ENCODE measurements around the gene DDX10. TPM values are rescaled to one million over a fixed set of nuclear protein-coding genes. Genes with fewer than 3 reads are reported as not detected.
"Not testable (repeated sequence)": the region's sequence is repeated elsewhere in the genome, so short reads cannot be mapped to it uniquely, and the experiment has no call there.

DDX10 gene
- total RNA-seq, 1 donor from 2014 or later: 32.2 TPM

DNA sequence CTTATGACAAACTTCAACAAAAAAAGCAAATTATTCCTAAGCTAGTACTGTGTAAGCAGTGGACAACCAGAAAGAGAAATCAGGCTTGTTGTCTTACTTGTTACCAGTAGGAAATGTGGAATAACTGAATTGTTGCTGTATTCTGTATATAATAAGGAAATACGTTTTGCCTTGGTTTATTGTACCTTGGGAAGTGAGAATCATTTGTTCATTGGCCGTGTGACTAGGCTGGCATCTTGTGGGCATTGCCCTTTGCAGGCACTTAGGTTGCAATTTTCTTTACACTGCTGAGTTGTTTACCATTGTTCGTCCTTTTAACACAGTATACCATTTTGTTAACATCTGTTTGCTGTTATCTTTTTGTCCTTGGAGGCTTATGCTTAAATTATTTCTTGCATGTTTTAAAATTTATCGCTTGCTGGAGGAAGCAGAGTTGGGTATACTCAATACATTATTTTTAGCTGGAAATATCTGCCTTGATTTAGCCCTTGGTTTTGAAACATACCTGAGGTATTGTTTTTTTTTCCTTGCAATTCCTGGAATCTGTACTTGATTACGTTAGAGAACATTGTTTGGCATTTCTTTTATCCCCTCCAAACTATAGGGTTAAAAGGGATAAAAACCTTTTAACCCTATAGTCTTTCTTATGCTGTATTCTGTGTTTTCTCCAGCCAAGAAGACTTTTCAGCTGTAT is 109.3 kb downstream of the DDX10 start:
- no peak for TF ChIP-seq EZH2 (IDR thresholded peaks at IDR 0.05; ENCODE audit: insufficient read depth, low read length)
- TF ChIP-seq, protein P1, sequence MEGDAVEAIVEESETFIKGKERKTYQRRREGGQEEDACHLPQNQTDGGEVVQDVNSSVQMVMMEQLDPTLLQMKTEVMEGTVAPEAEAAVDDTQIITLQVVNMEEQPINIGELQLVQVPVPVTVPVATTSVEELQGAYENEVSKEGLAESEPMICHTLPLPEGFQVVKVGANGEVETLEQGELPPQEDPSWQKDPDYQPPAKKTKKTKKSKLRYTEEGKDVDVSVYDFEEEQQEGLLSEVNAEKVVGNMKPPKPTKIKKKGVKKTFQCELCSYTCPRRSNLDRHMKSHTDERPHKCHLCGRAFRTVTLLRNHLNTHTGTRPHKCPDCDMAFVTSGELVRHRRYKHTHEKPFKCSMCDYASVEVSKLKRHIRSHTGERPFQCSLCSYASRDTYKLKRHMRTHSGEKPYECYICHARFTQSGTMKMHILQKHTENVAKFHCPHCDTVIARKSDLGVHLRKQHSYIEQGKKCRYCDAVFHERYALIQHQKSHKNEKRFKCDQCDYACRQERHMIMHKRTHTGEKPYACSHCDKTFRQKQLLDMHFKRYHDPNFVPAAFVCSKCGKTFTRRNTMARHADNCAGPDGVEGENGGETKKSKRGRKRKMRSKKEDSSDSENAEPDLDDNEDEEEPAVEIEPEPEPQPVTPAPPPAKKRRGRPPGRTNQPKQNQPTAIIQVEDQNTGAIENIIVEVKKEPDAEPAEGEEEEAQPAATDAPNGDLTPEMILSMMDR (IDR thresholded peaks at IDR 0.05; ENCODE audit: insufficient read depth, low read depth, low read length): no peak
- Histone ChIP-seq H3K9me3 (ENCODE audit: insufficient read depth, low read depth, low read length) (no peaks in the 10 kb centered on the region), H3K4me2 (ENCODE audit: low read length) (no peak overlapping the region), H3K36me3 (ENCODE audit: insufficient read depth, low read length) (no peaks in the 10 kb centered on the region), H3K79me2 (ENCODE audit: insufficient read depth, low read length) (peaks cover 49% of the 10 kb centered on the region), H3K9ac (ENCODE audit: low read length) (no peak overlapping the region), H3K4me3 (ENCODE audit: insufficient read depth, low read depth, low read length) (no peak overlapping the region), H2AFZ (ENCODE audit: low read depth, low read length) (no peak overlapping the region), H3K4me1 (ENCODE audit: insufficient read depth, low read length) (no peaks in the 10 kb centered on the region), H4K20me1 (ENCODE audit: insufficient read depth, low read length) (peaks cover 10% of the 10 kb centered on the region), H3K27me3 (ENCODE audit: insufficient read depth, low read length) (no peaks in the 10 kb centered on the region), H3K27ac (ENCODE audit: low read depth, low read length) (no peak overlapping the region)
- no peak overlapping the region for H3K27ac Mint-ChIP-seq (ENCODE audit: unreplicated experiment)
- H3K9me3 Mint-ChIP-seq (ENCODE audit: unreplicated experiment): no peaks in the 10 kb centered on the region
- H3K4me3 Mint-ChIP-seq (ENCODE audit: unreplicated experiment): no peak overlapping the region
- no peaks in the 10 kb centered on the region for H3K27me3 Mint-ChIP-seq (ENCODE audit: low read depth, unreplicated experiment)
- DNase-seq (ENCODE audit: low read depth) (no peak), FAIRE-seq (no peak)
- peaks cover 14% of the 10 kb centered on the region for H3K4me1 Mint-ChIP-seq (ENCODE audit: low read depth, unreplicated experiment)
- peaks cover 19% of the 10 kb centered on the region for H3K36me3 Mint-ChIP-seq (ENCODE audit: low read depth, unreplicated experiment)

DNA sequence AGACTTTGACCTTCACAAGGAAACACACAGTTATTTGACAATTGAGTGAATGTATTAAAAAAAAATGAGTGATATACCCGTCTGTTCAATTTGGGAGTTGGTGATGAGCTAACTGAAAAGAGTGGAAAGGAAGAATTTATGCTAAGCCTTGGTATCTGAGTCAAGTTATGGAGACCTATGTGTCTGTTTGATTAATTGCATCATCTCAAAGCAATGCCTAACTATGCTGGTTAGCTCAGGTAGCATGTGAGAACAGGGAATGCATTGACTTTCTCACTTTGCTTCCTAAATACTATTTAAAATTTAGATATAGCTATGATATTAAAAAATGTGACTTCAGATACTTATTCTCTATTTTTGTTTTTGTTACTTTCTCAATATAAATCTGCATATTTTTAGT is 110.5 kb downstream of the DDX10 start:
- no peak for TF ChIP-seq EZH2 (IDR thresholded peaks at IDR 0.05; ENCODE audit: insufficient read depth, low read length)
- TF ChIP-seq, protein P1 (IDR thresholded peaks at IDR 0.05; ENCODE audit: insufficient read depth, low read depth, low read length): no peak
- H3K4me3 Mint-ChIP-seq (ENCODE audit: unreplicated experiment): no peak overlapping the region
- no peak for FAIRE-seq
- Histone ChIP-seq H3K79me2 (ENCODE audit: insufficient read depth, low read length) (peaks cover 46% of the 10 kb centered on the region), H3K4me3 (ENCODE audit: insufficient read depth, low read depth, low read length) (no peak overlapping the region), H3K4me1 (ENCODE audit: insufficient read depth, low read length) (no peaks in the 10 kb centered on the region), H3K36me3 (ENCODE audit: insufficient read depth, low read length) (no peaks in the 10 kb centered on the region), H4K20me1 (ENCODE audit: insufficient read depth, low read length) (peaks cover 10% of the 10 kb centered on the region), H3K4me2 (ENCODE audit: low read length) (no peak overlapping the region), H3K27me3 (ENCODE audit: insufficient read depth, low read length) (no peaks in the 10 kb centered on the region), H3K9ac (ENCODE audit: low read length) (no peak overlapping the region), H3K9me3 (ENCODE audit: insufficient read depth, low read depth, low read length) (no peaks in the 10 kb centered on the region), H3K27ac (ENCODE audit: low read depth, low read length) (no peak overlapping the region), H2AFZ (ENCODE audit: low read depth, low read length) (no peak overlapping the region)
- H3K9me3 Mint-ChIP-seq (ENCODE audit: unreplicated experiment): no peaks in the 10 kb centered on the region
- DNase-seq (ENCODE audit: low read depth): no peak
- no peaks in the 10 kb centered on the region for H3K27me3 Mint-ChIP-seq (ENCODE audit: low read depth, unreplicated experiment)
- no peak overlapping the region for H3K27ac Mint-ChIP-seq (ENCODE audit: unreplicated experiment)
- peaks cover 14% of the 10 kb centered on the region for H3K4me1 Mint-ChIP-seq (ENCODE audit: low read depth, unreplicated experiment)
- H3K36me3 Mint-ChIP-seq (ENCODE audit: low read depth, unreplicated experiment): peaks cover 19% of the 10 kb centered on the region

DNA sequence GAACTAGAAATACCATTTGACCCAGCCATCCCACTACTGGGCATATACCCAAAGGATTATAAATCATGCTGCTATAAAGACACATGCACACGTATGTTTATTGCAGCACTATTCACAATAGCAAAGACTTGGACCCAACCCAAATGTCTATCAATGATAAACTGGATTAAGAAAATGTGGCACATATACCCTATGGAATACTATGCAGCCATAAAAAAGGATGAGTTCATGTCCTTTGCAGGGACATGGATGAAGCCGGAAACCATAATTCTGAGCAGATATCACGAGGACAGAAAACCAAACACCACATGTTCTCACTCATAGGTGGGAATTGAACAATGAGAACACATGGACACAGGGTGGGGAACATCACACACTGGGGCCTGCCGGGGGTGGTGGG is 114.3 kb downstream of the DDX10 start:
- H3K9me3 ChIP-seq (ENCODE audit: insufficient read depth, low read depth, low read length); FAIRE-seq; H3K4me2 ChIP-seq (ENCODE audit: low read length); H3K9me3 Mint-ChIP-seq (ENCODE audit: unreplicated experiment); H3K9ac ChIP-seq (ENCODE audit: low read length); H4K20me1 ChIP-seq (ENCODE audit: insufficient read depth, low read length); H3K27ac ChIP-seq (ENCODE audit: low read depth, low read length); H3K27me3 Mint-ChIP-seq (ENCODE audit: low read depth, unreplicated experiment); DNase-seq (ENCODE audit: low read depth); H3K4me1 ChIP-seq (ENCODE audit: insufficient read depth, low read length); H3K4me3 Mint-ChIP-seq (ENCODE audit: unreplicated experiment); H3K36me3 ChIP-seq (ENCODE audit: insufficient read depth, low read length); H3K27ac Mint-ChIP-seq (ENCODE audit: unreplicated experiment); H2AFZ ChIP-seq (ENCODE audit: low read depth, low read length); H3K4me3 ChIP-seq (ENCODE audit: insufficient read depth, low read depth, low read length); H3K27me3 ChIP-seq (ENCODE audit: insufficient read depth, low read length): not testable (repeated sequence)
- peaks cover 44% of the 10 kb centered on the region for H3K79me2 ChIP-seq (ENCODE audit: insufficient read depth, low read length)
- H3K4me1 Mint-ChIP-seq (ENCODE audit: low read depth, unreplicated experiment): peaks cover 10% of the 10 kb centered on the region
- H3K36me3 Mint-ChIP-seq (ENCODE audit: low read depth, unreplicated experiment): peaks cover 12% of the 10 kb centered on the region
